Measurements from ENCODE around the gene PRPF8. TPM values are rescaled to one million over a fixed set of nuclear protein-coding genes. Genes with fewer than 3 reads are reported as not detected.

Gene PRPF8
- total and polyA plus RNA-seq, 2 of the 13 experiments (the other 11 are each of a cell fraction or from before 2014, with no cell fraction given), result 112 to 179 TPM

- WGBS (ENCODE audit: low lambda C conversion rate), result 60% methylated on average over 8 of the region's 8 CpGs
- ATAC-seq (no peak), FAIRE-seq (no peak), DNase-seq (ENCODE audit: low spot score) (no peak)
- Histone ChIP-seq H3K36me3 (replicated peaks in 1 of 2; ENCODE audit: control insufficient read depth in 1 of 2, insufficient read depth in 2 of 2, low read length in 2 of 2) (no peaks in the 10 kb centered on the region), H3K4me2 (ENCODE audit: low read depth, low read length) (no peak overlapping the region), H4K20me1 (ENCODE audit: insufficient read depth, low read length) (no peaks in the 10 kb centered on the region), H3K27me3 (ENCODE audit: control insufficient read depth in 1 of 2, insufficient read depth in 2 of 2, low read length in 2 of 2) (peaks cover 0 to 1% of the 10 kb centered on the region in 2 experiments; a peak in 1 of 5 replicates), H3K4me3 (replicated peaks in 1 of 3; ENCODE audit: insufficient read depth in 1 of 3, low read depth in 2 of 3, low read length in 3 of 3) (no peak overlapping the region), H3K79me2 (ENCODE audit: insufficient read depth, low read length) (no peaks in the 10 kb centered on the region), H3K4me1 (ENCODE audit: insufficient read depth, low read length) (peaks cover 19% of the 10 kb centered on the region), H3K27ac (ENCODE audit: extremely low read length, insufficient read depth, low read length) (no peak overlapping the region), H3K9me3 (ENCODE audit: low read length) (no peaks in the 10 kb centered on the region), H2AFZ (ENCODE audit: low read length) (no peak overlapping the region), H3K9ac (ENCODE audit: insufficient read depth, low read depth, low read length) (no peak overlapping the region)
- CTCF ChIA-PET (ENCODE audit: low intra/inter-chr PET ratio, low total read pairs), result no interaction called here
- in situ Hi-C loops (cut with HindIII; ENCODE audit: extremely low pct_ligation_motif_present, low pct_unique_long_range_greater_than_20kb), result no loop called here
- intact Hi-C loops (cut with micrococcal nuclease; ENCODE audit: unreplicated experiment), result no loop called here
- TF ChIP-seq ZNF280B (CRISPR knock-in tag; IDR thresholded peaks at IDR 0.05; ENCODE audit: borderline replicate concordance) (no peak), ZBTB37 (CRISPR knock-in tag; IDR thresholded peaks at IDR 0.05) (no peak), SMAD9 (CRISPR knock-in tag; IDR thresholded peaks at IDR 0.05) (no peak), ATAD3A (CRISPR knock-in tag; IDR thresholded peaks at IDR 0.05) (no peak)
- no TSS peak for BruUV-seq (replicated peaks)
- POLR2A ChIA-PET, result no interaction called here
Measured at GRCh38 chr17:1695365-1695764, 10.7 kb upstream of the PRPF8 start.

- no peaks in the 10 kb centered on the region for H3K79me2 ChIP-seq (ENCODE audit: insufficient read depth, low read length)
- no peaks in the 10 kb centered on the region for H3K36me3 ChIP-seq (replicated peaks in 1 of 2; ENCODE audit: control insufficient read depth in 1 of 2, insufficient read depth in 2 of 2, low read length in 2 of 2)
- H3K4me2 ChIP-seq (ENCODE audit: low read depth, low read length), result no peak overlapping the region
- WGBS (ENCODE audit: low lambda C conversion rate), result 51% methylated on average over 7 of the region's 7 CpGs
- FAIRE-seq (no peak), DNase-seq (ENCODE audit: low spot score) (no peak), ATAC-seq (no peak)
- ChIA-PET CTCF (ENCODE audit: low intra/inter-chr PET ratio, low total read pairs) (no interaction called here), POLR2A (no interaction called here)
- in situ Hi-C loops (cut with HindIII; ENCODE audit: extremely low pct_ligation_motif_present, low pct_unique_long_range_greater_than_20kb) (no loop called here), intact Hi-C loops (cut with micrococcal nuclease; ENCODE audit: unreplicated experiment) (no loop called here)
- peaks cover 0 to 1% of the 10 kb centered on the region in 2 experiments; a peak in 1 of 5 replicates for H3K27me3 ChIP-seq (ENCODE audit: control insufficient read depth in 1 of 2, insufficient read depth in 2 of 2, low read length in 2 of 2)
- BruUV-seq (replicated peaks), result no TSS peak
- no peak overlapping the region for H3K9ac ChIP-seq (ENCODE audit: insufficient read depth, low read depth, low read length)
- H3K4me3 ChIP-seq (replicated peaks in 1 of 3; ENCODE audit: insufficient read depth in 1 of 3, low read depth in 2 of 3, low read length in 3 of 3), result no peak overlapping the region
- H4K20me1 ChIP-seq (ENCODE audit: insufficient read depth, low read length), result no peaks in the 10 kb centered on the region
- peaks cover 11% of the 10 kb centered on the region for H3K4me1 ChIP-seq (ENCODE audit: insufficient read depth, low read length)
- H2AFZ ChIP-seq (ENCODE audit: low read length), result no peak overlapping the region
- H3K9me3 ChIP-seq (ENCODE audit: low read length), result no peaks in the 10 kb centered on the region
- no peak overlapping the region for H3K27ac ChIP-seq (ENCODE audit: extremely low read length, insufficient read depth, low read length)
- TF ChIP-seq KDM5B (CRISPR knock-in tag; IDR thresholded peaks at IDR 0.05; ENCODE audit: borderline replicate concordance) (no peak), ISL2 (CRISPR knock-in tag; IDR thresholded peaks at IDR 0.05) (no peak), THAP11 (CRISPR knock-in tag; IDR thresholded peaks at IDR 0.05) (no peak), THAP9 (CRISPR knock-in tag; IDR thresholded peaks at IDR 0.05; ENCODE audit: borderline replicate concordance) (no peak), GMEB2 (CRISPR knock-in tag; IDR thresholded peaks at IDR 0.05; ENCODE audit: low read depth) (no peak), BRCA1 (CRISPR knock-in tag; IDR thresholded peaks at IDR 0.05) (no peak), ZNF207 (IDR thresholded peaks at IDR 0.05; ENCODE audit: borderline replicate concordance) (no peak), RAD21 (CRISPR knock-in tag; IDR thresholded peaks at IDR 0.05) (no peak)
Measured at GRCh38 chr17:1693339-1693738, 8.7 kb upstream of the PRPF8 start.
